ENCODE data around the gene CATSPER1.
A peak's percentile ranks its signal among the peaks of the same experiment; 100 is the strongest.

CATSPER1 gene

DNA sequence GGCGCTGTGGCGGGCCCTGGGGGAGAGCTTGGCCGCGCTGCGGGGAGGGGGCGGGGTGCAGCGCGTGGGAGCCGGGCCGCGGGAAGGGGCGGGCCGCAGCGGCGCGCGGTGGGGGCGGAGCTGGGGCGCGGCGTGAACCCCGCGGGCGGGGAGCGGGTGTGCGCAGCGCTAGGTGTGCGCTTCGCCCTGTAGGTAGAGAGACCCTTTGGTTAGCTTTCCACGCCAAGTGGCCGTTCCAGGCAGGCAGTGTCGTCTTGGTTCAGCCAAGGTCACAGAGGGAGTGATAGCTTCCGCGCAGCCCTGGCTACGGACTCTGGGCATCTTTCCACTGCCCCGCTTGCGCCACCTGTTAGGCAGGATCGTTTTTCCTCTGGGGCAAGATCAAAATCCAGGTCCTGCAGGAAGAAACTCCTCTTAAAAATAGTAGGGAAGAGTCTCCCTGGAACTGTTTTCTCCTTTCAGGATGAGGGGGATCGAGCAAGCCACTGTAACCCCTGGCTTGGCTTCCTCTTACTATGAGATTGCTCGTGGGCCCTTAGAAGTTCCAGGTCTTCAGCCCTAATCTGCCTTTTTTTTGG lies 23.5 kb downstream of the CATSPER1 start:
- no peak for DNase-seq (ENCODE audit: low read depth in 3 of 3)

DNA sequence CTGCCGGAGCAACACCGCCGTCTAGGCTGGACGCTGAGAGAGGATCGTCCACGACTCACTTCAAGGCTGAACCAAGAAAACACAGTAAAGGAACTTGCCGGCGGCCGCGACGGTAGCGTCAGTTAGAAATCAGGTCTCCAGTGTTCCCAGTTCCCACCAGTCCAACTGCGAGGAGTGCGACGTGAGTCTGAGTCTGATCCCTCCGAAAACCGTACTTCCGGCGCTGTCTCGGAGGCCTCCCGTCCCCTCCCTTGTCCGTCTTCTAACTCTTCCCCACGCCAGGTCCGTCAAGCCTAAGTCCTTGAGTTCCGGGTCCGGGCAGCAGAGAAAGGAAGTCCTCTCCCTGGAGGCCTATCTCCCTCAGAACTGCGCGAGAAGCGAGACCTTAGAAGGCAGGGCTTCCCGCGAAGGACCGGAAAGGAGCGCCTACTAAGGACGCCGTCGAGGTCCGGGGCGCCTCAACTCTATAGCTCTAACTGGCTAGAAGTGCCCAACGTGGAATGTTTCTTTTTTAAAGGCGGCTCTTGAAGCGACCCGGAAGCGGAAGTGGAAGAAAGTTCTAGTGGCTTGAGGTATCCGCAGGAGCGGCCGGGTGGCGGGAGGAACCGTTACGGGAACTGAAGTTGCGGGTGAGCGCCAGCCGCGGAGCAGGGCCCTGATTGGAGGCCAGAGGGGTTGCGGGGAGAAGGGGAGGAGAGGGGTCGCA lies 24.2 kb downstream of the CATSPER1 start, which contains the start of the genes BANF1 and EIF1AD:
BANF1 (plus strand) TSS at position 562 of the 706 bp plus-strand sequence. CDS start 748 bp downstream, outside the sequence.
EIF1AD (minus strand) TSS at position 216 of the 706 bp plus-strand sequence. CDS start 1,768 bp downstream, outside the sequence.
- peak; percentile 78 to 84 (median 82) for DNase-seq (ENCODE audit: low read depth in 3 of 3)

DNA sequence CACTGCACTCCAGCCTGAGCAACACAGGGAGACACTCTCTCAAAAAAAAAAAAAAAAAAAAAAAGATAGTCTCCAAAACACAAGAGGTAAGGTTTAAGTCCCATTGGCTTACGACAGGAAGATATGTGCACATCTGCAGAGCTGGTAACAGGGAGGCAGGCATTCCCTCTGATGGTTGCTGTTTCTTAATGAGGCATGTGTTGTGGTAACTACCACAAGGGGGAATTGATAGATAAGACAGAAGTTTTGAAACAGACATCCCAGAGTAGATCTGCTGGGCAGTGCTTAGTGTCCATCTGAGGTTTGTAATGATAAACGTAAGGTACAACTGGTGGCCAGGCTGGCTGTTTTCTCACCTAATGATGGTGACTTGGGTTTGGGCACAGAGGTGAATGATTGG lies 29.0 kb downstream of the CATSPER1 start:
- no peak for DNase-seq (ENCODE audit: low read depth in 3 of 3)

DNA sequence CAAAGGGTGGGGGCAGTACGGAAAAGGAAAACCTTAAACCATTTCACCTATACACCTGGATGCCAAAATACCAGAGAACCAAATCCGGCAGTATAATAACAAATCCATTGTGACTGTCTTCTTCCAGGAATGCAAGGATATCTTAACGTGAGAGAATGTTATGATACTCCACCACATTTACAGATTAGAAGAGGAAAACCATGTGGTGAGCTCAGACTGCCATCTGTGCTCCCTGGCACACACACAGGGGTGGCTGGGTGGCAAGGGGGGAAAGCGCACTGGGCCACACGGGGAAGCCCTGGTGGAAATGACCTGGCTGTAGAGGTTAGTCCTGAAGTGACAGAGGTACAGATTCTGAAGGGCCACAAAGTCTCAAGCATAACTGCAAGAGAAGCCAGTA lies 34.2 kb downstream of the CATSPER1 start:
- DNase-seq (ENCODE audit: low read depth in 3 of 3): no peak

DNA sequence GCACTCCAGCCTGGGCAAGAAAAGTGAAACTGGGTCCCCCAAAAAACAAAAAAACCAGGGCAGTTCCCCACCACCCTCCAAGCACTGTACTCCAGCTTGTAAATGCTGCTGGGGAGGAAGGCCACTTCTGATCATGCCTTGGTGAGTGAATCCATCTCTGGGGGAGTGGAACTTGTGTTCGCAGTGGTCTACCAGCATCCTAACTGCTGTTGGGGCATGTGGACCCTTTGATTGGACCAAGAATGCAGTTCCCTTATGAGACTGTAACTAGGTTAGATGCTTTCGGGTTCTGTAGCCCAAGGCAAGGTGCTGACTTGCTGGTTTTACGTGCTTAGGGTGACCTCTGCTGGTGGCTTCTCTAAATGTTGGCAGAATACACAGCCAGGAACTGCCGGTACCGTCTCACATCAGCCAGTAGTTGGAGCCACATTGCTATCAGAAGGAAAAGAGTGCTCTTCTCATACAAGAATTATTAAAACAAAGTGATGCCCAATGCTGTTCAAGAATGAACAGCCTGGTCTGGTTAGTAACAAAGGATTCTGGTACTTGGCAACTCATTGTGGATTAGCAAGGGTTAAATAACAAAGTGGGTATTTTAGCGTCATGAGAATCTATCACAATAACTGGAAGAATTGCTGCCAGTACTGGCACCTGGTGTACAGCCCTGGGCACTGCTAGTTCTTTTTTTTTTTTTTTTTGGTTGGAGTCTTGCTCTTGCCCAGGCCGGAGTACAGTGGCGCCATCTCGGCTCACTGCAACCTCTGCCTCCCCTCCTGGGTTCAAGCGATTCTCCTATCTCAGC lies 37.3 kb downstream of the CATSPER1 start:
- DNase-seq (ENCODE audit: low read depth in 3 of 3): peak; percentile 51 to 90 (median 81)

DNA sequence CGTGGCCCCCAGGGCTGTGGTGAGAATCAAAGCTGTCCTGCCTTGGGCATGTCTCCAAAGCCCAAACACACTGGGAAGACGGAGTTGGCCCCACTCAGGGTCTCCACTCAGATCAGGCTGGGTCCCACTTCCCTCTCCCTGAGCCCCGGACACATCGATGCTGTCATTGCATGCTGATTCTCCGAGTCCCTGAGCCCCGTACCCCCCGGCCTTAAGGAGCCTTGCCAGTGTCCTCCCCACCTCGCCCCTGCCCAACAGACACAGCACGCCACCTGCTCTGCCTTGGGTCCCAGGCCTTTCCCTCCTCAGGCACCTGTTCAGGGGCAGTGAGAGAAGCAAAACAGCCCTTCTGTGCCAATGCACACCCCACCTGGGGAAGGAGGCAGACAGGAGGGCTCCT lies 38.9 kb downstream of the CATSPER1 start:
- DNase-seq (ENCODE audit: low read depth in 3 of 3): no peak

DNA sequence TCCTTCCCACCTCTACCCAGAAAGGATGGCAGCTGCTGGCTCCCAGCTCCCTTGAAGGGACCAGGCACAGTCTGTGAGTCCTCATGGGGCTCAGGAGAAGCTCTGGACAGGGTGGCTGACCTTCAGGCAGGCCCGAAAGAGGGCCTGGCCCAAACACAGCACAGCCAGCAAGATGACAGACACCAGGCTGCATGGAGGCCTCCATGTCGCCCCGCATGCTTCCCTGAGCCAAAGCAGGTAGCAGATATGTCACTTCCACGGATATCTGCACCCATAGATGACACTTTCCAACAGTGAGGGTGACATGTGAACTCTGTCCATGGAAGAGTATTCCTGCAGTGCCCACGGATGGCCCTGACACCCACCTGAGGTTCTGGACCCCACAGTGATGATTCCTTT lies 42.7 kb downstream of the CATSPER1 start:
- no peak for DNase-seq (ENCODE audit: low read depth in 3 of 3)

DNA sequence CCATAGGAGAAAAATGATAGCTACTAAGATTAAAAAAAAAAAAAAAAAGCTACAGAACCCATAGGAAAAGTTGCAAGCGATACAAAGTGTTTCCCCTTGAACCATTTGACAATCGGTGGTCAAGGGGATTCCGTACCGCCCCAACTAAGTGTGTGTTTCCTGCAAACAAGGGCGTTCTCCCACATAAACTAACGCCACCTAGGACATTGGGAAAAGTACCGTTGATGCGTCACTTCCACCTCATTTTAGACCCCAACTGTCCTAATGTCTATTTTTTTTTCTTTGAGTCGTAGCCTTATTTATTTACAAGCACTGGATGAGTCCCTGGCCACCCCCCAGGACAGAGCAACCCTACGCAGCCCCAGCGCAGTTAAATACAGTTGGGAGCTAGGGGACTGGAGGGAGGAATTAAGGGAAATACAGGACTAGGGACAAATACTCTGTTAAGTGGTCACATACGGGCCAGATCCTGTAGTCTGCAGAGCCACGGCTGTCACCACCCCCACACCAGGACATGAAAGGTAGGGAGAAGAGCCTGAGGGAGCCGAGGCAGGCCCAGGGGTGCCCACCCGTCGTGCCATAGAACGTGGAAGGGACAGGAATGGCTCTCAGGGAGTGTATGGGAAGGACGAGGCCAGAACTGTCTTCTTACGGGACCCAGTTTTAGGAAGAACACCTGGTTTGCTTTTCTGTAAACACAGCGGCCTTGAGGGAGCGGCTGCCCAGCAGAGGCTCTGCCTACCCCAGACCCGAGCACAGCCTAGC lies 43.3 kb downstream of the CATSPER1 start:
- no peak for DNase-seq (ENCODE audit: low read depth in 3 of 3)

DNA sequence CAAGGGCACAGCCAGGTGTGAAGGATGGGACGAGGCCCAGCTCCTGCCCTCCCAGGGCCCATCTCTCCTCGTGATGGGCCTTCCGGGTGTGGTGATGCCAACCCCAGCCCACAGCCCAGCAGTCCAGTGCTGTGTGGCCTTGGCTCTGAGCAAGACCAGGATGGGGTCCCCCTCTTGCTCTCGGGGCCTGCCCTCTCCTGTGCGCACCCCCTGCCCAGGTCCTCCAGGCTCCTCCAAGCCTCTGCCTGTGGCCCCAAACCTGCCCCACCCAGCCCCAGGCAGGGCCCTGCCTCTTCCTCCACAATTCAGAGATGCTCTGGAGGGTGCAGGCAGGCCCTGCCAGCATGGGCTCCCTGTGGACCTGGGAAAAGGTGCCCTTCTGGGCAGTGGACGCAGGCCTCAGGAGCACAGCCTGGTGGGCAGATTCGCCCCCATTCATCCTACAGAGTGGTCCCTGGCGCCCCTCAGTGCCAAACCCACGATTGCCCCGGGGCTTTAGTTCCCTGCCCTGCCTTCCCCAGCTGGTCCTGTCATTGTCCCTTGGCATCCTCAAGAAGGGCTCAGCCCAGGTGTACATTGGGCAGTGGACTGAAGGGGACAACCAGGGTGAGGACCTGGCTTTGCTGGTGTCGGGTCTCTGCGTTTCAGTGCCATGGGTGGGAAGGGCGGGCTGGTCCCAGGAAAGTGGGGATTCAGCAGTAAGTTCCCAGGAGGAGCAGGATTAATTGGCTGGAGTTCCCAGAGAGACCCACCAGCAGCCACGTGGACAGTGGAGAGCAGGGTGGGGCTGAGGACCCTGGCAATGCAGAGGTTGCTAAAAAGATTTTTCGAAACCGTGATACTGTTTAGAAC lies 44.1 kb downstream of the CATSPER1 start:
- no peak for DNase-seq (ENCODE audit: low read depth in 3 of 3)

DNA sequence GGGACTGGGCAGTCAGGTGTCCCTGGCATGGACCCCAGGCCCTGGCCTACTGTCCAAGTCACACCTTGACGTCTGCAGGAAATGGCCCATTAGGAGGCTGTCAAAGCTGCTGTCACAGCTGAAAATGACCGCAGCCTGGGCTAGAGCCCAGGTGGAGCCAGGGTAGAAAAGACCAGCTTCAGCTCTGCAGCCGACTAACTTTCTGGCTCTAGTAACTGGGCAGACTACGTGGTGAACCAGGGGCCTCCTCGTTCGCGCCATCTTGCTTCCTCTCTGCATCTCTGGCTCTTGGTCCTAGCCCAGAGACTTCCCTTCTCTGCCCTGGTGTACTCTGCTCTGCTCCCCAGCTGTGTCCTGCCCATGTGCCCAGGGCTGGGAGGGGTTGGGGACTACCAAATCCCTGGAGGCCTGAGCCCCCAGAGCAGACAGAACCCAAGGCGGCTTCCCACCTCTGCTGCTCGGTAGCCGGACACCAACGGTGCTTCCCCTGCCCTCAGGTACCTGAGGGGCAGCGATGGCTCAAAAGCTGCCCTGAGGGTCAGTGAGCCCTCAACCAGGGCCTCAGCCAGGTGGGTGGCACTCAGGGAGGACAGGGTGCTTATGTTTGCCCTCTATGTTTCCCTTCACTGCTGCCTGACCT lies 45.1 kb downstream of the CATSPER1 start:
- no peak for DNase-seq (ENCODE audit: low read depth in 3 of 3)

DNA sequence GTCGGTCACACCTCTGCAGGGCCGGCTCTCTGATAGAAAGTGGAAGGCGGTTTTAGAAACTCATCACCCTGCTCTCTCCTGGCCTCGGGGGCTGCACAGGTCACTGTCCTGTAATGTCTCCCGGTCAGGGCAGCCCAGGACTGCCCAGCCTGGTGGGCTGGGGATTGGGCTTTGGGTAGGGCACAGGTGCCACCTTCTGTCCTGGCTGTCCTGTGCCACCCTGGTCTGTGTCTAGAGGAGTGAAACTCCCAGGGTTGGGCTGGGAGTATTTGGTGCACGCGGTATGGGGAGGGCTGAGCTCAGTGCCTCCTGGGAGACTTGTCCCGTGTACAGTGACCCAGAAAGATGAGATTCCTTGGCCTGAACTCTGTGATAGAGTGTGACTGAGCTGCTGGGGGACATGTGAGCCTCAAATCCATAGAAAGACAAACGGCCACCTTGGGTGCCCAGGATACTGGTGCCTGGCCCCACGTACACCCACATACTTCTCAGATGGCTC lies 47.0 kb downstream of the CATSPER1 start:
- DNase-seq (ENCODE audit: low read depth in 3 of 3): no peak

DNA sequence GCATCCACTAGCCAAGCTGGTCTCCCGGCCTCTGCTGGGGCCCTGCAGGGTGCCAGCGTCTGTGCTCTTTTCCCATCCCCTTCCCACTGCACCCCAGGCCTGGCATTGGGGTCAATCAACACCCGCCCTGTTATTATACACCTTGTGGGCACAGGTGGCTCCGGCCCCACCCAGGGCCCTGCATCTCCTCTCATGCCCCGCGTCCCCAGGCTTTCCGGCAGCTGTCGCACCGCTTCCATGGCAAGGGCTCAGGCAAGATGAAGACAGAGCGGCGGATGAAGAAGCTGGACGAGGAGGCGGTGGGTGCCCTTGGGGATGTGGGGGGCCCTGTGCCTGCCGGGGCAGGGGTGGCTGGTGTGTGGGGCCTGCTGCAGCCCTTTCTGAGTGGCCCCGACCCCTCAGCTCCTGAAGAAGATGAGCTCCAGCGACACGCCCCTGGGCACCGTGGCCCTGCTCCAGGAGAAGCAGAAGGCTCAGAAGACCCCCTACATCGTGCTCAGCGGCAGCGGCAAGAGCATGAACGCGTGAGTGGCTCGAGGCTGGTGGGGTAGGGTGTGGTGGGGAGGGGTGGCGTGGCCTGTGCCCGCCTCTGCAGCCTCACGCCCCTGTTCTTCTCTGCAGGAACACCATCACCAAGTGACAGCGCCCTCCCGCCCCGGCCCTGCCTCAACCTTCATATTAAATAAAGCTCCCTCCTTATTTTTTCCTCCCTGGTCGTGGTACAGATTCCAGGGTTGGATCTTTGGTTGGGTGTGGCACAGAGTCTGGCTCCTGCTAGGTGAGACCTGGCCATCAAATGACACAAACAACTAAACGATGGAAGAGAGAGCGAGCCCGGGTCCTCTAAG lies 47.7 kb downstream of the CATSPER1 start:
- no peak for DNase-seq (ENCODE audit: low read depth in 3 of 3)

DNA sequence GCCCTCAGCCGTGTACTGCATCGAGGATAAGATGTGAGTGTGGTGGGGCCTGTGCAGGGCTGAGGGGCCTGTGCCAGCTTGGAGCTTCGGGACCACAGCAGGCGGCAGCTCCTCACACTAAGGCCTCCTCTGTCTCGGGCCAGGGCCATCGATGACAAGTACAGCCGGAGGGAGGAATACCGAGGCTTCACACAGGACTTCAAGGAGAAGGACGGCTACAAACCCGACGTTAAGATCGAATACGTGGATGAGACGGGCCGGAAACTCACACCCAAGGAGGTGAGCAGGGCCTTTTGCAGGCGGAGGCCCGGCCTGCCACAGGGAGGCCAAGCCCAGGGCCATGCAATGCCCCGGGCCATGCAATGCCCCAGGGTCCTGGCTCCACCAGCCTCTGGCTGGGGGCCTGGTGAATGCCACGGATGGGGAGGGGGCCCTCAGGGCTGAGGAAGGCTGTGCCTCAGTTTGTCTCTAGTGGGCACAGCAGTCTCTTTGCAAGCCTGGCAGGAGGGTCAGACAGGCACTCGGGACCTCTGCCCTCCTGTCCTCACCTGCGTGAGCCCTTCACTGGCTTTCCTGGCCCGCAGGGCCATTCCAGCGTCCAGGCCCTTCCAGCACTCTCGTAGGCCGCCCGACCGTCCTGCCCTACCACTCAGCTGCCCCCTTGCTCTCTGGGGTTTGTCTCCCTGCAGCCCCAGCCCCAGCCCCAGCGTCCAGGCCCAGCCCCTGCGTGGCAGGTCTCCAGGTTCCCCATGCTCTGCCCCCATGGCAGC lies 48.5 kb downstream of the CATSPER1 start:
- DNase-seq (ENCODE audit: low read depth in 3 of 3): no peak

DNA sequence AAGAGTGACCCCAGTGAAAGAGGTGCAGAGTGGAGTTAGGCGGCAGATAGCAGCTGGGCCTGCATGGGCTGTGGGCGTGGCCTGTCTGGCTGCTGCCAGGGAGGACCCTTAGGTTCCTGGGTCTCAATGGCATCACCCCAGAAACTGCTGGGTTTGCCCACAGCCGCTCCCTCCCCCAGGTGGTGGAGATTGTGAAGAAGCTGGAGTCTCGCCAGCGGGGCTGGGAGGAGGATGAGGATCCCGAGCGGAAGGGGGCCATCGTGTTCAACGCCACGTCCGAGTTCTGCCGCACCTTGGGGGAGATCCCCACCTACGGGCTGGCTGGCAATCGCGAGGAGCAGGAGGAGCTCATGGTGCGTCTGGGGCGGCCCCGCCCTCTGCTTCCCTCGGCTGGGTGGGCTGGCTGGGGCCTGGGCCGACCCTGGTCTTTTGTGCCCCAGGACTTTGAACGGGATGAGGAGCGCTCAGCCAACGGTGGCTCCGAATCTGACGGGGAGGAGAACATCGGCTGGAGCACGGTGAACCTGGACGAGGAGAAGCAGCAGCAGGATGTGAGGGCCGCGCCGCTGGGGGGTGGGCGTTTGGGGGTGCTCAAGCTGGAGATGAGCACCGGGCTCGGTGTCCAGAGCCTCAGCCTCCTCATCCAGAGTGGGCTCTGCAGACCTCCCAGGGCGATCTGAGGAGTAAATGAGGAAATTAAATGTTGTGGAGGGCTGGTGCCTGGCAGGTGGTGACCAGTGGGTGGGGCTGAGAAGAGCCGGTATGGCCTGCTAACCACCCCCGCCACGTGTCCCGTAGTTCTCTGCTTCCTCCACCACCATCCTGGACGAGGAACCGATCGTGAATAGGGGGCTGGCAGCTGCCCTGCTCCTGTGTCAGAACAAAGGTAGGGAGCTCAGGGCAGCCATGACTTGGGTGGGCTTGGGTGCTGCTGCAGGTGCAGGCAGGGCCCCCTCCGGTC lies 49.8 kb downstream of the CATSPER1 start:
- DNase-seq (ENCODE audit: low read depth in 3 of 3): no peak

DNA sequence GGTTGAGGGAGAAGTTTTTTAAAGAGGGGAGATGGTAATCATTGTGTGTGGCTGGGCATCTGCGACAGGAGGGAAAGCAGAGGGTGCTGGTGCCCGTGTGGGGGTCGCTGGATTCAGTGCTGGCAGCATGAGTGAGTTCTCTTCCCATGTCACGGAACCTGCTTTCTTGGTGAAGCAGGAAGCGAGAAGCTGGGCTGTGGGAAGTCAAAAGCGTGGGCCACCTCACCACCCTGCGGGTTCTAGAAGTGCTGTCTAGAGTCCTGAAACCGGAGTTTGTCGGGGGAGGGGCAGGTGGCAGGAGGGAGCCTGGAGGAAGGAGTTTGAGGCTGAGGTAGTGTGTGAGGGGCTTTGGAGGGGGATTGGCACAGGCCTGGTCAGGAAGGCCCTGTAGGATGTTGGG lies 50.5 kb downstream of the CATSPER1 start:
- no peak for DNase-seq (ENCODE audit: low read depth in 3 of 3)

DNA sequence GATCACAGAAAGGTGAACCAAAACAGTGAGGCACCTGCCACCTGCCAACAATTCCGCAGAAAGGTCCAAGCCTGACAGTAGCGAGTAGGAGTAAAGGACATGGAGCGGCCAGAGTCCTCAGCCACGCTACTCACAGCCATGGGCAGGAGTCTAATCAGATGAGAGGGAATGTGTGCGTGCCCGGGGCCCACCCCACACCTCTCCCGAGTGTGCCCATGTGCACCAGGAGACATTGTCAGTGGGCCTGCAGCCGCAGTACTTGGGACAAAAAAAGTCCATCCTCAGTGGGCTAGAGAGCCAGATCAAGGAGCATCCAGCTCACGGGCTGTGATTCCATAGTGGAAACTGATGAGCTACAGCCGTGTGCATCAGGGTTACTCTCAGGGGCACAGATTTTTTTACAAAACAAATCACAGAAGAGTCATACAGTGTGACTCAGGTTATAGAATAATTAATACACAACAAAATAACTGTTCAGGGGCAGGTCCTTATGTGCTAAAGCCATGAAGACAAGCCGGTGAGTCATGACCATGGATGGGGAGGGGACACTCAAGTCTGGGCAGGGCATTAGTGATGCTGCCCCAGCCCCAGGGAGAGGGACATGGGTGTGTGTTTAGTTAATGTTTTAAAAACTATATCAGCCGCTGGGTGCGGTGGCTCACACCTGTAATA lies 52.7 kb downstream of the CATSPER1 start:
- DNase-seq (ENCODE audit: low read depth in 3 of 3): no peak

DNA sequence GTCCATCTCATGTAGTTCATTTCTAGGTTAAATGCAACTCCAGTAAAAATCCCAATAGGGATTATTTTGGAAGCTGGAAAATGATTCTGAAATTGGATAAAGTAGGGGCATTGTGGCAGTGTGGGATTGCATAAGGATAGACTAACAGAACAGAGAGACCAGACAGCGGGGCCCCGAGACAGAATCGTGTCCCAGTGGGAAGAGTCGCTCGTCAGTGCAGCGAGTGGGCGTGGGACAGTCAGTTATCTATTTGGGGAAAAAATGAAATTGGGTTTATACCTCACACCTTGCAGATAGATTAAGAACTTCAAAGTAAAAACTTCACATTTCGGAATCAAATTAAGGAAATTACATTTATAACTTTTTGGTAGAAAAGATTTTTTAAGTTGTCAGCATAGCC lies 54.2 kb downstream of the CATSPER1 start:
- no peak for DNase-seq (ENCODE audit: low read depth in 3 of 3)
